ENCODE data around the gene PRMT3. TPM values are rescaled to one million over a fixed set of nuclear protein-coding genes. Genes with fewer than 3 reads are reported as not detected.

The PRMT3 gene
- total and polyA plus RNA-seq, 2 of the 13 experiments (the other 11 are each of a cell fraction or from before 2014, with no cell fraction given): 9.1 to 27.7 TPM

- Histone ChIP-seq H3K4me1 (ENCODE audit: insufficient read depth, low read length) (no peaks in the 10 kb centered on the region), H3K4me2 (ENCODE audit: low read depth, low read length) (no peak overlapping the region), H3K4me3 (replicated peaks in 1 of 3; ENCODE audit: insufficient read depth in 1 of 3, low read depth in 2 of 3, low read length in 3 of 3) (no peak overlapping the region), H3K36me3 (replicated peaks in 1 of 2; ENCODE audit: control insufficient read depth in 1 of 2, insufficient read depth in 2 of 2, low read length in 2 of 2) (no peaks in the 10 kb centered on the region), H4K20me1 (ENCODE audit: insufficient read depth, low read length) (no peaks in the 10 kb centered on the region), H3K27me3 (ENCODE audit: control insufficient read depth in 1 of 2, insufficient read depth in 2 of 2, low read length in 2 of 2) (peaks cover 0 to 4% of the 10 kb centered on the region in 2 experiments; a peak in 1 of 5 replicates), H3K9me3 (ENCODE audit: low read length) (no peaks in the 10 kb centered on the region), H3K27ac (ENCODE audit: extremely low read length, insufficient read depth, low read length) (no peak overlapping the region), H2AFZ (ENCODE audit: low read length) (no peak overlapping the region), H3K79me2 (ENCODE audit: insufficient read depth, low read length) (no peaks in the 10 kb centered on the region), H3K9ac (ENCODE audit: insufficient read depth, low read depth, low read length) (no peak overlapping the region)
- in situ Hi-C loops (cut with HindIII; ENCODE audit: extremely low pct_ligation_motif_present, low pct_unique_long_range_greater_than_20kb): no loop called here
- CTCF ChIA-PET (ENCODE audit: low intra/inter-chr PET ratio, low total read pairs): no interaction called here
- no peak for FAIRE-seq
- no peak for DNase-seq (ENCODE audit: low spot score)
- TF ChIP-seq ZHX2 (IDR thresholded peaks at IDR 0.05; ENCODE audit: low read depth): no peak
- no peak for TF ChIP-seq ZHX2 (CRISPR knock-in tag; IDR thresholded peaks at IDR 0.05; ENCODE audit: borderline replicate concordance)
- TF ChIP-seq SALL2 (CRISPR knock-in tag; IDR thresholded peaks at IDR 0.05): no peak
- TF ChIP-seq MAF1 (CRISPR knock-in tag; IDR thresholded peaks at IDR 0.05; ENCODE audit: borderline replicate concordance): no peak
- no peak for TF ChIP-seq SRF (IDR thresholded peaks at IDR 0.05; ENCODE audit: low read depth, low read length)
- TF ChIP-seq ZNF263 (CRISPR knock-in tag; IDR thresholded peaks at IDR 0.05): no peak
- TF ChIP-seq PRMT3 (CRISPR knock-in tag; IDR thresholded peaks at IDR 0.05; ENCODE audit: borderline replicate concordance, low read depth): no peak
- TF ChIP-seq ZNF781 (CRISPR knock-in tag; IDR thresholded peaks at IDR 0.05; ENCODE audit: borderline replicate concordance, not compliant biosample characterization): no peak
- TF ChIP-seq RORA (CRISPR knock-in tag; IDR thresholded peaks at IDR 0.05): no peak
- TF ChIP-seq ZSCAN12 (CRISPR knock-in tag; IDR thresholded peaks at IDR 0.05): no peak
- no peak for TF ChIP-seq SIN3A (IDR thresholded peaks at IDR 0.05; ENCODE audit: borderline replicate concordance, low read depth, low read length)
- TF ChIP-seq PBX2 (CRISPR knock-in tag; IDR thresholded peaks at IDR 0.05): no peak
- no peak for TF ChIP-seq ETS1 (CRISPR knock-in tag; IDR thresholded peaks at IDR 0.05)
- TF ChIP-seq CAMTA2 (CRISPR knock-in tag; IDR thresholded peaks at IDR 0.05; ENCODE audit: borderline replicate concordance): no peak
- WGBS (ENCODE audit: low lambda C conversion rate): 28% methylated on average over 5 of the region's 5 CpGs
- POLR2A ChIA-PET: no interaction called here
- intact Hi-C loops (cut with micrococcal nuclease; ENCODE audit: unreplicated experiment): no loop called here
- no TSS peak for BruUV-seq (replicated peaks)
- no peak for ATAC-seq
These were observed 142.2 kb downstream of the PRMT3 start for GRCh38 chr11:20529757-20530156.
